T-helper 17 cell (primary cell): Measurements from ENCODE around the gene USP47. TPM values are rescaled to one million over a fixed set of nuclear protein-coding genes. Genes with fewer than 3 reads are reported as not detected.

Source experiments
- ATAC-seq: fragments of 150-1000 bp; cut with Tn5 transposase; 2 replicates; pipeline ENCODE4 v1.10.0; 2021; ENCODE audit warnings: mild to moderate bottlenecking, moderate library complexity
- DNase-seq, 3 donors: peaks; one replicate each; pipeline versions ENCODE4 v3.0.0 to v3.0.0-alpha.2; 2020 to 2021
- H3K9me3 ChIP-seq: one replicate; pipeline ENCODE4 v1.7.0; 2013; ENCODE audit warnings: low read length, mild to moderate bottlenecking; ENCODE audit not compliant: control insufficient read depth, poor library complexity, severe bottlenecking
- H3K27ac Mint-ChIP-seq: one replicate; pipeline ENCODE4 v1.8.0; 2022; ENCODE audit warnings: mild to moderate bottlenecking, moderate library complexity, mixed read lengths
- H3K27me3 Mint-ChIP-seq: one replicate; pipeline ENCODE4 v1.8.0; 2022; ENCODE audit warnings: mixed read lengths
- H3K36me3 Mint-ChIP-seq: one replicate; pipeline ENCODE4 v1.8.0; 2022; ENCODE audit warnings: low read depth, mixed read lengths
- H3K4me1 Mint-ChIP-seq: one replicate; pipeline ENCODE4 v1.8.0; 2022; ENCODE audit warnings: mild to moderate bottlenecking, mixed read lengths
- H3K4me3 Mint-ChIP-seq: one replicate; pipeline ENCODE4 v1.8.0; 2022; ENCODE audit warnings: mild to moderate bottlenecking, moderate library complexity, mixed read lengths
- total RNA-seq, 4 donors: library from RNA in 2 of 4; stranded (reverse) in 2 of 4; gene quantifications; one replicate each; pipeline ENCODE4 v1.2.3 and lab custom pipeline; 2022 to 2026

The USP47 gene
- total RNA-seq, 2 donors from 2014 or later: 71.5 to 82.3 TPM

- Mint-ChIP-seq H3K27ac (no peak overlapping the region), H3K36me3 (peaks cover 2% of the 10 kb centered on the region), H3K27me3 (peaks cover 37% of the 10 kb centered on the region), H3K4me3 (no peak overlapping the region), H3K4me1 (peaks cover 4% of the 10 kb centered on the region)
- DNase-seq: no peak
- no peak for ATAC-seq
- H3K9me3 ChIP-seq: no peaks in the 10 kb centered on the region
Observed at GRCh38 chr11:11989774-11990744, 148.3 kb downstream of the USP47 start.

GRCh38 chr11:11992257-11993212 is 150.8 kb downstream of the USP47 start:
- Mint-ChIP-seq H3K4me3 (no peak overlapping the region), H3K36me3 (peaks cover 4% of the 10 kb centered on the region), H3K4me1 (peaks cover 10% of the 10 kb centered on the region), H3K27me3 (peaks cover 53% of the 10 kb centered on the region), H3K27ac (no peak overlapping the region)
- ATAC-seq (no peak), DNase-seq (no peak)
- H3K9me3 ChIP-seq: no peaks in the 10 kb centered on the region

GRCh38 chr11:11993839-11994238 is 152.1 kb downstream of the USP47 start:
- peaks cover 11% of the 10 kb centered on the region for H3K4me1 Mint-ChIP-seq
- no peaks in the 10 kb centered on the region for H3K9me3 ChIP-seq
- no peak overlapping the region for H3K27ac Mint-ChIP-seq
- DNase-seq (no peak), ATAC-seq (no peak)
- H3K36me3 Mint-ChIP-seq: peaks cover 4% of the 10 kb centered on the region
- H3K4me3 Mint-ChIP-seq: no peak overlapping the region
- peaks cover 64% of the 10 kb centered on the region for H3K27me3 Mint-ChIP-seq

- H3K27ac Mint-ChIP-seq: no peak overlapping the region
- H3K9me3 ChIP-seq: no peaks in the 10 kb centered on the region
- DNase-seq (no peak), ATAC-seq (peak; percentile 75)
- peaks cover 67% of the 10 kb centered on the region for H3K27me3 Mint-ChIP-seq
- H3K4me3 Mint-ChIP-seq: no peak overlapping the region
- H3K36me3 Mint-ChIP-seq: peaks cover 3% of the 10 kb centered on the region
- peaks cover 15% of the 10 kb centered on the region for H3K4me1 Mint-ChIP-seq
Observed at GRCh38 chr11:11995601-11996000, 153.8 kb downstream of the USP47 start.

GRCh38 chr11:11996321-11997048 is 154.7 kb downstream of the USP47 start:
- Mint-ChIP-seq H3K4me3 (no peak overlapping the region), H3K27ac (no peak overlapping the region), H3K36me3 (peaks cover 2% of the 10 kb centered on the region), H3K4me1 (peaks cover 14% of the 10 kb centered on the region), H3K27me3 (peaks cover 66% of the 10 kb centered on the region)
- no peaks in the 10 kb centered on the region for H3K9me3 ChIP-seq
- ATAC-seq (no peak), DNase-seq (no peak)

GRCh38 chr11:11997049-11997322 is 155.2 kb downstream of the USP47 start:
- H3K4me3 Mint-ChIP-seq: no peak overlapping the region
- peaks cover 66% of the 10 kb centered on the region for H3K27me3 Mint-ChIP-seq
- no peaks in the 10 kb centered on the region for H3K9me3 ChIP-seq
- ATAC-seq: no peak
- H3K4me1 Mint-ChIP-seq: peaks cover 13% of the 10 kb centered on the region
- H3K36me3 Mint-ChIP-seq: peaks cover 2% of the 10 kb centered on the region
- DNase-seq: no peak
- H3K27ac Mint-ChIP-seq: no peak overlapping the region

- peaks cover 71% of the 10 kb centered on the region for H3K27me3 Mint-ChIP-seq
- ATAC-seq: no peak
Observed at GRCh38 chr11:11998091-11998781, 156.5 kb downstream of the USP47 start.

GRCh38 chr11:12001186-12001585 is 159.4 kb downstream of the USP47 start:
- Mint-ChIP-seq H3K27me3 (peaks cover 81% of the 10 kb centered on the region), H3K36me3 (peaks cover 5% of the 10 kb centered on the region), H3K4me1 (peaks cover 13% of the 10 kb centered on the region), H3K27ac (no peak overlapping the region), H3K4me3 (no peak overlapping the region)
- no peaks in the 10 kb centered on the region for H3K9me3 ChIP-seq
- ATAC-seq: no peak
- DNase-seq: no peak

More at GRCh38 chr11:11998091-11998781, 156.5 kb downstream of the USP47 start:
- Mint-ChIP-seq H3K4me1 (peaks cover 13% of the 10 kb centered on the region), H3K27ac (peak overlapping the region; percentile 27), H3K4me3 (peak overlapping the region; percentile 68), H3K36me3 (peaks cover 2% of the 10 kb centered on the region)
- DNase-seq: no peak
- no peaks in the 10 kb centered on the region for H3K9me3 ChIP-seq

GRCh38 chr11:12003336-12003735 is 161.6 kb downstream of the USP47 start:
- ATAC-seq (no peak), DNase-seq (no peak)
- Mint-ChIP-seq H3K4me1 (peaks cover 14% of the 10 kb centered on the region), H3K4me3 (peak overlapping the region; percentile 7), H3K27me3 (peaks cover 81% of the 10 kb centered on the region), H3K36me3 (peaks cover 3% of the 10 kb centered on the region), H3K27ac (no peak overlapping the region)
- H3K9me3 ChIP-seq: no peaks in the 10 kb centered on the region

- Mint-ChIP-seq H3K4me1 (peaks cover 12% of the 10 kb centered on the region), H3K4me3 (no peak overlapping the region), H3K27me3 (peaks cover 79% of the 10 kb centered on the region), H3K27ac (no peak overlapping the region), H3K36me3 (peaks cover 3% of the 10 kb centered on the region)
- no peak for ATAC-seq
- no peak for DNase-seq
- H3K9me3 ChIP-seq: no peaks in the 10 kb centered on the region
Observed at GRCh38 chr11:12003815-12004214, 162.0 kb downstream of the USP47 start.

GRCh38 chr11:12005061-12005460 is 163.3 kb downstream of the USP47 start:
- Mint-ChIP-seq H3K36me3 (peaks cover 3% of the 10 kb centered on the region), H3K27ac (no peak overlapping the region), H3K27me3 (peaks cover 80% of the 10 kb centered on the region), H3K4me3 (no peak overlapping the region), H3K4me1 (peaks cover 14% of the 10 kb centered on the region)
- no peaks in the 10 kb centered on the region for H3K9me3 ChIP-seq
- DNase-seq (no peak), ATAC-seq (no peak)

GRCh38 chr11:12005476-12005875 is 163.7 kb downstream of the USP47 start:
- H3K9me3 ChIP-seq: no peaks in the 10 kb centered on the region
- H3K36me3 Mint-ChIP-seq: peaks cover 3% of the 10 kb centered on the region
- DNase-seq (no peak), ATAC-seq (no peak)
- no peak overlapping the region for H3K27ac Mint-ChIP-seq
- H3K4me3 Mint-ChIP-seq: no peak overlapping the region
- H3K27me3 Mint-ChIP-seq: peaks cover 84% of the 10 kb centered on the region
- H3K4me1 Mint-ChIP-seq: peaks cover 14% of the 10 kb centered on the region
